Suppressor macrophage treated with lipopolysaccharide for 4 hours (primary cell): ENCODE measurements around the gene CASP6.

Experiments
- DNase-seq: peaks from one replicate; pipeline ENCODE4 v3.0.0-alpha.2; 2020

Gene CASP6

GRCh38 chr4:109665783-109666485, 37.3 kb downstream of the CASP6 start:
- no peak for DNase-seq

- DNase-seq, result no peak
Observed at GRCh38 chr4:109662771-109663170, 40.5 kb downstream of the CASP6 start.

- no peak for DNase-seq
Observed at GRCh38 chr4:109662116-109662515, 41.1 kb downstream of the CASP6 start.

GRCh38 chr4:109658871-109659410, 44.3 kb downstream of the CASP6 start:
- no peak for DNase-seq

- no peak for DNase-seq
Observed at GRCh38 chr4:109657854-109658418, 45.3 kb downstream of the CASP6 start.

GRCh38 chr4:109655396-109655795, 47.8 kb downstream of the CASP6 start:
- DNase-seq, result no peak

- no peak for DNase-seq
Observed at GRCh38 chr4:109649872-109650271, 53.4 kb downstream of the CASP6 start.

GRCh38 chr4:109648997-109649575, 54.2 kb downstream of the CASP6 start:
- no peak for DNase-seq

GRCh38 chr4:109648266-109648996, 54.8 kb downstream of the CASP6 start:
- DNase-seq, result peak; percentile 41

- no peak for DNase-seq
Observed at GRCh38 chr4:109645874-109646710, 57.2 kb downstream of the CASP6 start.

GRCh38 chr4:109640644-109641043, 62.6 kb downstream of the CASP6 start:
- no peak for DNase-seq
